GM10248 (cell line): ENCODE results near the gene ZFP92.

Source experiments
- CTCF ChIA-PET: fragments of 300-600 bp; sonication (Branson Sonifier 250); formaldehyde crosslinking; extraction: SDS; loops from one replicate; lab custom pipeline; 2021; ENCODE audit warnings: antibody characterized with exemption; lab: Yijun Ruan, JAX
- POLR2A ChIA-PET: fragments of 350-650 bp; sonication (Branson Sonifier 250); formaldehyde crosslinking; extraction: SDS; loops from one replicate; lab custom pipeline; 2020; ENCODE audit warnings: antibody characterized with exemption; lab: Yijun Ruan, JAX
- DNase-seq: peaks from one replicate; pipeline ENCODE4 v3.0.0; 2012; ENCODE audit errors: extremely low spot score
- TF ChIP-seq, protein P1 (sequence below): IDR thresholded peaks from 2 replicates; pipeline ENCODE4 v1.5.1; 2012; ENCODE audit warnings: mild to moderate bottlenecking, low read depth; ENCODE audit errors: extremely low read depth, missing control alignments, control extremely low read depth

ZFP92 gene

DNA sequence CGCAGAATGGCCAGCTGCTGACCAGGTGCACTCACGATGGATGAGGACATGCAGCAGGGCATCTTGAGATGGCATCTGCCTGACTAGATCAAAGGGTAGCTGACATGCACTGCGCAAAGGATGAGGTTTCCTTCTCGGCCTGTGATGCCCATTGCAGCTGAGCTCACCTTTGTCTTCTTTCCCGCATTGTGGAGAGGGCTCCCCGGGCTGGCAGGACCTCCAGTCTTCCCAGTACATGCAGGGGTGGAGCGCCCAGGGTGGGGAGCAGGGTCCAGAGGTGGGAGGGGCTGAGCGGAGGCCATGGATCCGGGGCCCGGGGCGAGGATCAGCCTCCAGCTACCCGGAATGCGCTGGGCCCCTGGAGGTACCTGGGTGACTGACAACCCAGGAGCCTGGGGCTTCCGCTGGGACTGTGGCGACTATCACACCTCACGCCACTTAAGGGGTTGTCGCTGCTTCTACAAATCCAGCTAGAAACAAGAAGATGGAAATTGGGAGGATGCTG lies 22.6 kb downstream of the ZFP92 start:
- ChIA-PET POLR2A (no interaction called here), CTCF (interaction anchor here (1.0 to 1.2 kb wide), 2 partner anchors 27 to 35 kb away, joined by 3 read pairs; no protein-coding TSS in a partner anchor)
- DNase-seq: no peak
- TF ChIP-seq, protein P1, sequence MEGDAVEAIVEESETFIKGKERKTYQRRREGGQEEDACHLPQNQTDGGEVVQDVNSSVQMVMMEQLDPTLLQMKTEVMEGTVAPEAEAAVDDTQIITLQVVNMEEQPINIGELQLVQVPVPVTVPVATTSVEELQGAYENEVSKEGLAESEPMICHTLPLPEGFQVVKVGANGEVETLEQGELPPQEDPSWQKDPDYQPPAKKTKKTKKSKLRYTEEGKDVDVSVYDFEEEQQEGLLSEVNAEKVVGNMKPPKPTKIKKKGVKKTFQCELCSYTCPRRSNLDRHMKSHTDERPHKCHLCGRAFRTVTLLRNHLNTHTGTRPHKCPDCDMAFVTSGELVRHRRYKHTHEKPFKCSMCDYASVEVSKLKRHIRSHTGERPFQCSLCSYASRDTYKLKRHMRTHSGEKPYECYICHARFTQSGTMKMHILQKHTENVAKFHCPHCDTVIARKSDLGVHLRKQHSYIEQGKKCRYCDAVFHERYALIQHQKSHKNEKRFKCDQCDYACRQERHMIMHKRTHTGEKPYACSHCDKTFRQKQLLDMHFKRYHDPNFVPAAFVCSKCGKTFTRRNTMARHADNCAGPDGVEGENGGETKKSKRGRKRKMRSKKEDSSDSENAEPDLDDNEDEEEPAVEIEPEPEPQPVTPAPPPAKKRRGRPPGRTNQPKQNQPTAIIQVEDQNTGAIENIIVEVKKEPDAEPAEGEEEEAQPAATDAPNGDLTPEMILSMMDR: no peak

DNA sequence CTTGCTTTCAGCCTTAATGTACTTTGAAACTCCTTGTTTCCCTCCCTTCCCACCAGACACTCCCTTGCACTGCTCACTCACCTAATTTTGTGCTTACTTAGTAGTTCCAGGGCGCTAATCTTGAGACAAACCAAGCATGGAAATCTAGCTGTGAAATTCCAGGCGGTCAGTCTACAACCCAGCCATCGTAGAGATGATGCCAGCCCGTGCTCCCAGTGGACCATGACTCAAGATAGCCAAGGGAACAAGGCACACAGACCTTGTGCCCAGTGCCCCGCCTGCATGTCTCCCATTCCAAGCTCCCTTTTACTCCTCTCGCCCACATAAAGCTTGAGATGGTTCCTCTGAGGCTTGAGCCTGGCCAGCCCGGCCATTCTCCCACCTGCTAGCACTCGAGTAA lies 23.5 kb downstream of the ZFP92 start:
- DNase-seq: no peak
- TF ChIP-seq, protein P1: no peak
- ChIA-PET POLR2A (no interaction called here), CTCF (no interaction called here)

DNA sequence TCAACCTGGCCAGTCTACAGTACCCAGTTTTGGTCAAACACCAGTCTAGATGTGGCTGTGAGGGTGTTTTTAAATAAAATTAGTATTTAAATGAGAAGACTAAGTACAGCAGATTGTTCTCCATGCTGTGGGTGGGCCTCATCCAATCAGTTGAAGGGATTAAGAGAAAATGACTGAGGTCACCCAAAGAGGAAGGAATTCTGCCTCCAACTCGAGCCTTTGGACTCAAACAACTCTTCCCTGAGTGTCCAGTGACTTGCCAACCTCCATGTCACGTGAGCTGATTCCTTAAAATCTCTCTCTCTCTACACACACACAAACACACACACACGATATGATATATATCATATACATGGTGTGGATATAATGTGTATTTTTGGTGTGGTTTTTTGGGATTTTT lies 24.6 kb downstream of the ZFP92 start:
- ChIA-PET POLR2A (no interaction called here), CTCF (no interaction called here)
- TF ChIP-seq, protein P1: no peak
- DNase-seq: no peak

DNA sequence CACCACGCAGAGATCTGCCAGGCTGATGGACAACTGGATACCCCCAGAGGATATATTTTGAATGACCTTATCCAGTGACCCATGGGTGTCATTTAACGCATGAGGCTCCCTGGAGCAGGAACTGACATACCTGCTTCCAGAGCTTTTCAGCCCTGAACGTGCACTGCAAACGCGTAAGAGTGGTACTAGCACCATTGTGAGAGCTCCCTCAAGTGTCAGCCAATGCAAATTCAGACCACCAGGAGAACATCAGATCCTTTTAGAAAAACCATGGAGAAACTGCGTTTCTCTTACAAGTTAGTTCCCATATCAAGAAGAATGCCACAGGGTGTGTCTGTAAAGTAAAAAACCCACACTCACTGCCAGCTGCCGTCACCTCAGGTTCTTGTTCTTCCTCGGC lies 27.3 kb downstream of the ZFP92 start:
- no peak for DNase-seq
- TF ChIP-seq, protein P1: peak; percentile 10
- CTCF ChIA-PET: interaction anchor here (0.9 kb wide), 1 partner anchor 20 kb away, joined by 3 read pairs; no protein-coding TSS in a partner anchor
- POLR2A ChIA-PET: no interaction called here

DNA sequence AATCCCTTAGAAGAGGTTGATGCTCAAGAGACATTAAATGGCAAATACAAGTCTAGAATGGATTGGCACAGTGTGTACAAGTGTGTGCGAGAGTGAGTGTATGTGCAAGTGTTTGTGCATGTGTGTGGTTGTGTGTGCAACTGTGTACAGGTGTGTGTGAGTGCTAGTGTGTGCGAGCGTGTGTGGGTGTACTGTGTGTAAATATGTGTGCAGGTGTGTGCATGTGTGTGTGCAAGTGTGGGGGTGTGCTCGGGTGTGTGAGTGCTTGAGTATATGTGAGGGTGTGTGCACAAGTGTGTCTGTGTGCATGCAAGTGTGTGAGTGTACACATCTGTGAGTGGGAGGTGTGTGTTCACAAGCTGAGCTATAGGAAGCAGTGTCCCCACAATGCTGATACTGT lies 28.7 kb downstream of the ZFP92 start:
- CTCF ChIA-PET: no interaction called here
- POLR2A ChIA-PET: no interaction called here
- TF ChIP-seq, protein P1: no peak
- no peak for DNase-seq

DNA sequence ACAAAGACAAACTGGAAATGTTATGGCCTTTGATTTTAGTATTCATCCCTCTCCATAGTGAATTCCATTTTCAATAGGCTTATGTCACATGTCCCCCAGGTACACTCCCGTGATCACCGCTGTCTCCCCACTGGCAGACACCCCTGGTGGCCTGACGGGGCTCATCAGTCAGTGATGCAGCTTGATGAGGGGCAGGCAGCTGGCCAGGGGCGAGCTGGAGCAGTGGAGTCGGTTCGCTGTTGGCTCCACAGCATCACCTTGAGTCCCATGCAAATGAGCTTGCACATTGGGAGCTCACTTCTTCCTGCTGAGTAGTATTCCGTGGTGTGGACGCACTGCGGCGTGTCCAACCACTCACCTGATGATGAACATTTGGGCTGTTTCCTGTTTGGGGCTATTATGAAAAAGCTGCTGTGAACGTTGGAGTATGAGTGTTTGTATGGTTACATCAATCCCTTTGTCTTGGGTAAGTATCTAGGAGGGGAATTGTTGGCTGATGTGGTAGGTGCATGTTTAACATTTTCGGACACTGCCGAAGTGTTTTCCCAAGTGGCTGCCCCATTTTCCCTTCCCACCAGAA lies 29.4 kb downstream of the ZFP92 start:
- CTCF ChIA-PET: no interaction called here
- TF ChIP-seq, protein P1: no peak
- DNase-seq: no peak
- POLR2A ChIA-PET: no interaction called here
